ENCODE data around the gene GIPC2.

GRCh38 chr1:78048446-78048845 is 2.7 kb downstream of the GIPC2 start:
- TF ChIP-seq CTCF (IDR thresholded peaks at IDR 0.05) (no peak), POLR2AphosphoS5 (IDR thresholded peaks at IDR 0.05) (no peak)
